Naive thymus-derived CD4-positive, alpha-beta T cell (primary cell): ENCODE measurements around the gene SMAD1. TPM values are rescaled to one million over a fixed set of nuclear protein-coding genes. Genes with fewer than 3 reads are reported as not detected.

Experiments used
- ATAC-seq: fragments of 150-1000 bp; cut with Tn5 transposase; 2 replicates; pipeline ENCODE4 v1.10.0; 2021; ENCODE audit warnings: mild to moderate bottlenecking, moderate library complexity
- CTCF ChIA-PET: fragments of 350-600 bp; sonication (Branson Sonifier 250); formaldehyde crosslinking; loops from one replicate; lab custom pipeline; 2021; ENCODE audit warnings: antibody characterized with exemption; lab: Charles Lee
- POLR2A ChIA-PET: fragments of 350-600 bp; sonication (Branson Sonifier 250); formaldehyde crosslinking; loops from one replicate; lab custom pipeline; 2021; ENCODE audit warnings: antibody characterized with exemption, inconsistent platforms; lab: Charles Lee
- DNase-seq, 9 donors: peaks; one replicate each; pipeline versions ENCODE4 v3.0.0 to v3.0.0-alpha.2; 2020 to 2022; ENCODE audit warnings: mixed read lengths in 1 of 9
- H3K27ac ChIP-seq: one replicate; pipeline ENCODE4 v1.7.0; 2013; ENCODE audit warnings: mild to moderate bottlenecking, low read depth, low read length, moderate library complexity
- H3K27me3 ChIP-seq, 2 donors: one replicate each; pipeline ENCODE4 v1.7.0; 2013; ENCODE audit warnings: low read length in 2 of 2, mild to moderate bottlenecking in 2 of 2, moderate library complexity in 2 of 2; ENCODE audit not compliant: control insufficient read depth in 2 of 2, insufficient read depth in 2 of 2
- H3K36me3 ChIP-seq, 3 experiments: 1 replicate in 2 of 3; 2 replicates in 1 of 3; pipeline ENCODE4 v1.7.0; 2013; ENCODE audit warnings: low read length in 3 of 3, mild to moderate bottlenecking in 3 of 3, moderate library complexity in 1 of 3; ENCODE audit not compliant: insufficient read depth in 3 of 3, control insufficient read depth in 2 of 3
- H3K4me1 ChIP-seq, 2 donors: one replicate each; pipeline ENCODE4 v1.7.0; 2013; ENCODE audit warnings: low read length in 2 of 2, mild to moderate bottlenecking in 2 of 2, moderate library complexity in 1 of 2; ENCODE audit not compliant: control insufficient read depth in 2 of 2, insufficient read depth in 2 of 2
- H3K4me3 ChIP-seq: 2 replicates; pipeline ENCODE4 v1.7.0; 2013; ENCODE audit warnings: mild to moderate bottlenecking, low read length
- H3K9me3 ChIP-seq, 3 experiments: 1 replicate in 2 of 3; 2 replicates in 1 of 3; pipeline ENCODE4 v1.7.0; 2013; ENCODE audit warnings: low read length in 3 of 3; ENCODE audit not compliant: control insufficient read depth in 2 of 3
- H3K27ac Mint-ChIP-seq, 9 donors: one replicate each; pipeline ENCODE4 v1.8.0; 2020 to 2022; ENCODE audit warnings: mixed read lengths in 9 of 9, mild to moderate bottlenecking in 8 of 9, moderate library complexity in 5 of 9, inconsistent platforms in 2 of 9
- H3K27me3 Mint-ChIP-seq, 5 donors: one replicate each; pipeline ENCODE4 v1.8.0; 2021 to 2022; ENCODE audit warnings: mixed read lengths in 5 of 5, mild to moderate bottlenecking in 1 of 5
- H3K36me3 Mint-ChIP-seq, 5 donors: one replicate each; pipeline ENCODE4 v1.8.0; 2020 to 2022; ENCODE audit warnings: mixed read lengths in 5 of 5, mild to moderate bottlenecking in 3 of 5, inconsistent platforms in 1 of 5
- H3K4me1 Mint-ChIP-seq, 7 donors: one replicate each; pipeline ENCODE4 v1.8.0; 2020 to 2022; ENCODE audit warnings: mixed read lengths in 7 of 7, mild to moderate bottlenecking in 3 of 7, inconsistent platforms in 1 of 7
- H3K4me3 Mint-ChIP-seq, 10 donors: one replicate each; pipeline ENCODE4 v1.8.0; 2020 to 2022; ENCODE audit warnings: mild to moderate bottlenecking in 10 of 10, mixed read lengths in 10 of 10, moderate library complexity in 6 of 10, inconsistent platforms in 2 of 10
- H3K9me3 Mint-ChIP-seq, 11 donors: one replicate each; pipeline ENCODE4 v1.8.0; 2020 to 2022; ENCODE audit warnings: mixed read lengths in 11 of 11, mild to moderate bottlenecking in 4 of 11, inconsistent platforms in 1 of 11, moderate library complexity in 1 of 11
- intact Hi-C, 2 donors: fragments of 100-400 bp; cut with micrococcal nuclease; formaldehyde crosslinking; loops; one replicate each; pipeline ENCODE4 v1.15.1; 2023
- polyA plus RNA-seq, 2 donors: library from polyadenylated mRNA; unstranded; fragments of 300-500 nt; fragmentation: Illumina TruSeq; gene quantifications; one replicate each; pipeline ENCODE4 v1.2.3, GENCODE V29; 2021
- total RNA-seq, 6 experiments: library from RNA in 5 of 6; stranded (reverse) in 5 of 6; gene quantifications; 1 replicate in 5 of 6; 2 replicates in 1 of 6; pipeline ENCODE4 v1.2.3 and lab custom pipeline; 2021 to 2026

SMAD1 gene
- total and polyA plus RNA-seq, 7 experiments from 2014 or later: 0.29 to 13.5 (median 1.1) TPM

- DNase-seq (no peak), ATAC-seq (no peak)
- H3K9me3 Mint-ChIP-seq: peaks cover 7 to 21% (median 17%) of the 10 kb centered on the region in 11 donors
- peaks cover 0 to 14% (median 3%) of the 10 kb centered on the region in 3 experiments for H3K9me3 ChIP-seq
- H3K36me3 Mint-ChIP-seq: peaks cover 0 to 12% (median 0%) of the 10 kb centered on the region in 5 donors
- intact Hi-C loops: no loop called here
- no peak overlapping the region for H3K4me3 Mint-ChIP-seq
- no peak overlapping the region for H3K27ac ChIP-seq
- no peak overlapping the region for H3K4me3 ChIP-seq
- H3K27me3 ChIP-seq: no peaks in the 10 kb centered on the region
- no peaks in the 10 kb centered on the region for H3K4me1 ChIP-seq
- H3K36me3 ChIP-seq: no peaks in the 10 kb centered on the region
- CTCF ChIA-PET: no interaction called here
- peaks cover 0 to 6% (median 0%) of the 10 kb centered on the region in 5 donors for H3K27me3 Mint-ChIP-seq
- no peak overlapping the region for H3K27ac Mint-ChIP-seq
- POLR2A ChIA-PET: no interaction called here
- peaks cover 0 to 4% (median 0%) of the 10 kb centered on the region in 7 donors for H3K4me1 Mint-ChIP-seq
These were observed 31.5 kb downstream of the SMAD1 start for GRCh38 chr4:145513020-145513621.

DNA sequence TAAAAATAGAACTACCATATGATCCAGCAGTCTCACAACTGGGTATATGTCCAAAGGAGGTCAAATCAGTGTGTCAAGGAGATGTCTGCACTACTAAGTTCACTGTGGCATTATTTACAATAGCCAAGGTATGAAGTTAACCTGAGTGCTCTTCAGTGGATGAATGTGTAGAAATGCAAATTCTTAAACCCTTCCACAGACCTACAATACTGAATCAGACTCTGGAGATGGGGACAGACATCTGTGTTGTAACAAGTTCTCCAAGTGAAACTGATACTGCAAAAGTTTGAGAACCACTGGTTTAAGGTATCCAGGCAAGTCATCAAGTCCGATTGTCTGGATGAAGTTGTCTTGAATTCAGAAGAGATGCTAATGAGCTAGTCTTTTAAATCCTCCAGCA, 38.5 kb downstream of the SMAD1 start:
- DNase-seq: no peak
- no peaks in the 10 kb centered on the region for H3K4me1 ChIP-seq
- Mint-ChIP-seq H3K4me3 (no peak overlapping the region), H3K4me1 (peaks cover 0 to 14% (median 0%) of the 10 kb centered on the region in 7 donors), H3K9me3 (no peaks in the 10 kb centered on the region), H3K27me3 (peaks cover 0 to 12% (median 0%) of the 10 kb centered on the region in 5 donors), H3K27ac (no peak overlapping the region), H3K36me3 (no peaks in the 10 kb centered on the region)
- ATAC-seq: no peak
- H3K9me3 ChIP-seq: no peaks in the 10 kb centered on the region
- no peaks in the 10 kb centered on the region for H3K36me3 ChIP-seq
- H3K4me3 ChIP-seq: no peak overlapping the region
- CTCF ChIA-PET: no interaction called here
- H3K27ac ChIP-seq: no peak overlapping the region
- H3K27me3 ChIP-seq: no peaks in the 10 kb centered on the region
- POLR2A ChIA-PET: no interaction called here
- intact Hi-C loops: no loop called here

GRCh38 chr4:145521282-145521681, 39.6 kb downstream of the SMAD1 start:
- no peaks in the 10 kb centered on the region for H3K9me3 Mint-ChIP-seq
- Histone ChIP-seq H3K4me1 (no peaks in the 10 kb centered on the region), H3K36me3 (no peaks in the 10 kb centered on the region), H3K27me3 (no peaks in the 10 kb centered on the region), H3K9me3 (no peaks in the 10 kb centered on the region), H3K4me3 (no peak overlapping the region), H3K27ac (no peak overlapping the region)
- ChIA-PET CTCF (no interaction called here), POLR2A (no interaction called here)
- DNase-seq: no peak
- H3K27me3 Mint-ChIP-seq: peaks cover 0 to 12% (median 0%) of the 10 kb centered on the region in 5 donors
- no peak overlapping the region for H3K27ac Mint-ChIP-seq
- intact Hi-C loops: no loop called here
- no peak for ATAC-seq
- no peaks in the 10 kb centered on the region for H3K36me3 Mint-ChIP-seq
- peaks cover 0 to 14% (median 0%) of the 10 kb centered on the region in 7 donors for H3K4me1 Mint-ChIP-seq
- no peak overlapping the region for H3K4me3 Mint-ChIP-seq

DNA sequence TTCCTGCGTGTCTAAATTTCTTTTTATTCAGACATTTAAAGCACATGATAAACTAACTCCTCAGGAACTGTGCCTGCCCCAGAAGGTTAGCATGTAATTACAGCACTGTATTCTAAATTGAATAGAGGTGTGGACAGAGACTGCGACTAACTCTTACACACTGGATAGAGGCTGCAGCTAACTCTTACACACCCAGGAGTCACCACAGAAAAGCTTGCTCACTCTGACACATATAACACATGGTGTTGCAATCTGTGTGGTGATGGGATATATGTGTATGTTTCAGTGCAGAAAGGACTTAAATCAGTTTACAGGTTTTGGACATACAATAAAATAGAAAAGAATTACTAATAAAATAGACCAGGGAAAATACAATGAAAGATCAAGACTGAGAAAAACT, 41.5 kb downstream of the SMAD1 start:
- no peak for ATAC-seq
- H3K4me3 Mint-ChIP-seq: no peak overlapping the region
- Histone ChIP-seq H3K27ac (no peak overlapping the region), H3K36me3 (no peaks in the 10 kb centered on the region), H3K9me3 (no peaks in the 10 kb centered on the region), H3K27me3 (no peaks in the 10 kb centered on the region), H3K4me1 (no peaks in the 10 kb centered on the region), H3K4me3 (no peak overlapping the region)
- H3K27me3 Mint-ChIP-seq: peaks cover 0 to 5% (median 2%) of the 10 kb centered on the region in 5 donors
- ChIA-PET POLR2A (no interaction called here), CTCF (no interaction called here)
- H3K36me3 Mint-ChIP-seq: no peaks in the 10 kb centered on the region
- DNase-seq: no peak
- intact Hi-C loops: no loop called here
- H3K27ac Mint-ChIP-seq: no peak overlapping the region
- H3K9me3 Mint-ChIP-seq: no peaks in the 10 kb centered on the region
- peaks cover 0 to 10% (median 0%) of the 10 kb centered on the region in 7 donors for H3K4me1 Mint-ChIP-seq

DNA sequence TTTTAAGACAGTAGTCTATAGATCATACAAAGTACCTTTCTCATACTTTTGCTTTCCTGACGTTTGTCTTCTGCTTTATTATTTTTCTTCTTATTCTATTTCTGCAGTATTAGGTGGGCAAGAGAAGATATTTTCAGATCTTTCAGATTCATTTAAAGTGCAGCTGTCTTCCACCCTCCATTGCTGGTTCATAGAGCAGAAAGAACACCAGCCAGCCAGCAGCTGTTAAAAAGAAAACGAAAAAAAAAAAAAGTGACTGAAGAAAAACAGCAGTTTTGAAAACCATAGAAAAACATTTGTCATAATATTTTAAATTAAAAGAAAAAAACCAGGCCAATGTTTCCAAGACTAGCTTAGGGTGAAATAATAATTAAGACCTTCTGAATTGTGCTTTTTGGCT, 42.9 kb downstream of the SMAD1 start:
- H3K27me3 Mint-ChIP-seq: peaks cover 0 to 5% (median 2%) of the 10 kb centered on the region in 5 donors
- no peak overlapping the region for H3K4me3 Mint-ChIP-seq
- H3K36me3 ChIP-seq: no peaks in the 10 kb centered on the region
- H3K4me3 ChIP-seq: no peak overlapping the region
- no peaks in the 10 kb centered on the region for H3K36me3 Mint-ChIP-seq
- peaks cover 0 to 10% (median 0%) of the 10 kb centered on the region in 7 donors for H3K4me1 Mint-ChIP-seq
- no peaks in the 10 kb centered on the region for H3K27me3 ChIP-seq
- POLR2A ChIA-PET: no interaction called here
- DNase-seq: no peak
- ATAC-seq: no peak
- H3K27ac ChIP-seq: no peak overlapping the region
- H3K4me1 ChIP-seq: no peaks in the 10 kb centered on the region
- intact Hi-C loops: no loop called here
- CTCF ChIA-PET: no interaction called here
- no peak overlapping the region for H3K27ac Mint-ChIP-seq
- no peaks in the 10 kb centered on the region for H3K9me3 ChIP-seq
- H3K9me3 Mint-ChIP-seq: no peaks in the 10 kb centered on the region

DNA sequence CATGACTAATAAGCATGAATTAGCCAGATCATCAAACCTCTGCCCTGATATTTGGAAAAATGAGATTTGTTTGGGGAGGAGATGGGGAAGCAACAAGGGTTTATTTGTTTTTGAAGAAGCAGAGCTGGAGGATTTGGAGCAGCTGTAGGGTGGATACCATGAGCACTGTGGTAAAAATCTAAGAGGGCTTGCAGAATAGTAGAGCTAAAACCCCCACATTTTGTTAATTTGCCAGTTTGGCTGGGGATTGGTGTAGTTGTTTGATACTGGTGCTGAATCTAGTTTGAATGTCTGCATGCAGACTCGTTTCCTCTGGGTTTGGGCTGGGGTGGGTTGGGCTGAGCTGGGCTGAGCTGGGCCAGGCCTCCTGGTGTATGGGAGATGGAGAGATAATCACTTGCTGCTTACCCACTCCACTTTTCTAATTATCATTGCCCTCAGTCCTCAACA, 43.7 kb downstream of the SMAD1 start:
- POLR2A ChIA-PET: no interaction called here
- Mint-ChIP-seq H3K4me3 (no peak overlapping the region), H3K27ac (no peak overlapping the region), H3K4me1 (peaks cover 0 to 10% (median 0%) of the 10 kb centered on the region in 7 donors), H3K9me3 (no peaks in the 10 kb centered on the region), H3K27me3 (peaks cover 0 to 9% (median 2%) of the 10 kb centered on the region in 5 donors), H3K36me3 (no peaks in the 10 kb centered on the region)
- no peak for ATAC-seq
- Histone ChIP-seq H3K4me3 (no peak overlapping the region), H3K27ac (no peak overlapping the region), H3K9me3 (no peaks in the 10 kb centered on the region), H3K4me1 (no peaks in the 10 kb centered on the region), H3K27me3 (no peaks in the 10 kb centered on the region), H3K36me3 (no peaks in the 10 kb centered on the region)
- DNase-seq: no peak
- intact Hi-C loops: no loop called here
- CTCF ChIA-PET: no interaction called here

GRCh38 chr4:145527773-145528172, 46.1 kb downstream of the SMAD1 start:
- H3K9me3 Mint-ChIP-seq: no peaks in the 10 kb centered on the region
- H3K4me3 Mint-ChIP-seq: no peak overlapping the region
- ChIA-PET CTCF (no interaction called here), POLR2A (no interaction called here)
- peaks cover 0 to 5% (median 0%) of the 10 kb centered on the region in 7 donors for H3K4me1 Mint-ChIP-seq
- ATAC-seq (no peak), DNase-seq (no peak)
- no peak overlapping the region for H3K27ac ChIP-seq
- H3K36me3 ChIP-seq: no peaks in the 10 kb centered on the region
- no peak overlapping the region for H3K4me3 ChIP-seq
- H3K9me3 ChIP-seq: no peaks in the 10 kb centered on the region
- intact Hi-C loops: no loop called here
- H3K27me3 ChIP-seq: no peaks in the 10 kb centered on the region
- H3K4me1 ChIP-seq: no peaks in the 10 kb centered on the region
- H3K27ac Mint-ChIP-seq: no peak overlapping the region
- no peaks in the 10 kb centered on the region for H3K36me3 Mint-ChIP-seq
- peaks cover 0 to 4% (median 0%) of the 10 kb centered on the region in 5 donors for H3K27me3 Mint-ChIP-seq
